ENCODE results near the gene ASB2. TPM values are rescaled to one million over a fixed set of nuclear protein-coding genes. Genes with fewer than 3 reads are reported as not detected.

Gene ASB2
- polyA plus RNA-seq, 3 donors, result 0.25 to 2.5 (median 1.4) TPM

- Mint-ChIP-seq H3K27ac (no peak overlapping the region), H3K9me3 (peaks cover 0 to 2% (median 0%) of the 10 kb centered on the region in 7 donors), H3K4me1 (peaks cover 7% of the 10 kb centered on the region), H3K36me3 (no peaks in the 10 kb centered on the region), H3K27me3 (ENCODE audit: low read depth in 3 of 3) (peaks cover 9 to 18% (median 15%) of the 10 kb centered on the region in 3 donors), H3K4me3 (no peak overlapping the region)
- 64% methylated on average over 9 of the region's 9 CpGs for WGBS (ENCODE audit: insufficient coverage)
- Histone ChIP-seq H3K4me3 (replicated peaks in 1 of 3; ENCODE audit: low read depth in 2 of 3, low read length in 3 of 3) (no peak overlapping the region), H3K27me3 (ENCODE audit: control insufficient read depth in 2 of 2, insufficient read depth in 2 of 2, low read length in 2 of 2) (no peaks in the 10 kb centered on the region), H3K79me2 (ENCODE audit: insufficient read depth, low read length) (no peaks in the 10 kb centered on the region), H3K4me2 (replicated peaks; ENCODE audit: extremely low read depth, low read length, poor library complexity, severe bottlenecking) (no peak overlapping the region), H3K4me1 (ENCODE audit: control insufficient read depth in 1 of 2, insufficient read depth in 2 of 2, low read length in 2 of 2) (no peaks in the 10 kb centered on the region), H4K20me1 (ENCODE audit: insufficient read depth, low read length) (no peaks in the 10 kb centered on the region), H2AFZ (ENCODE audit: insufficient read depth, low read depth, low read length, poor library complexity, severe bottlenecking) (no peak overlapping the region), H3K9me3 (replicated peaks in 1 of 2; ENCODE audit: control insufficient read depth in 1 of 2, insufficient read depth in 1 of 2, low read length in 2 of 2) (no peaks in the 10 kb centered on the region), H3K9ac (ENCODE audit: insufficient read depth, low read length, poor library complexity, severe bottlenecking) (no peak overlapping the region), H3K36me3 (replicated peaks in 1 of 2; ENCODE audit: control insufficient read depth in 1 of 2, insufficient read depth in 2 of 2, low read length in 2 of 2) (no peaks in the 10 kb centered on the region), H3K27ac (ENCODE audit: low read depth in 1 of 2, low read length in 2 of 2) (no peak overlapping the region)
- TF ChIP-seq, protein P1, sequence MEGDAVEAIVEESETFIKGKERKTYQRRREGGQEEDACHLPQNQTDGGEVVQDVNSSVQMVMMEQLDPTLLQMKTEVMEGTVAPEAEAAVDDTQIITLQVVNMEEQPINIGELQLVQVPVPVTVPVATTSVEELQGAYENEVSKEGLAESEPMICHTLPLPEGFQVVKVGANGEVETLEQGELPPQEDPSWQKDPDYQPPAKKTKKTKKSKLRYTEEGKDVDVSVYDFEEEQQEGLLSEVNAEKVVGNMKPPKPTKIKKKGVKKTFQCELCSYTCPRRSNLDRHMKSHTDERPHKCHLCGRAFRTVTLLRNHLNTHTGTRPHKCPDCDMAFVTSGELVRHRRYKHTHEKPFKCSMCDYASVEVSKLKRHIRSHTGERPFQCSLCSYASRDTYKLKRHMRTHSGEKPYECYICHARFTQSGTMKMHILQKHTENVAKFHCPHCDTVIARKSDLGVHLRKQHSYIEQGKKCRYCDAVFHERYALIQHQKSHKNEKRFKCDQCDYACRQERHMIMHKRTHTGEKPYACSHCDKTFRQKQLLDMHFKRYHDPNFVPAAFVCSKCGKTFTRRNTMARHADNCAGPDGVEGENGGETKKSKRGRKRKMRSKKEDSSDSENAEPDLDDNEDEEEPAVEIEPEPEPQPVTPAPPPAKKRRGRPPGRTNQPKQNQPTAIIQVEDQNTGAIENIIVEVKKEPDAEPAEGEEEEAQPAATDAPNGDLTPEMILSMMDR (IDR thresholded peaks at IDR 0.05), result no peak
- intact Hi-C loops (cut with micrococcal nuclease), result no loop called here
- DNase-seq, result no peak
Observed at GRCh38 chr14:93986955-93987354, 10.6 kb upstream of the ASB2 start.

GRCh38 chr14:93984987-93985410 lies 8.6 kb upstream of the ASB2 start:
- H3K4me1 Mint-ChIP-seq, result peaks cover 3% of the 10 kb centered on the region
- H2AFZ ChIP-seq (ENCODE audit: insufficient read depth, low read depth, low read length, poor library complexity, severe bottlenecking), result no peak overlapping the region
- no peak overlapping the region for H3K9ac ChIP-seq (ENCODE audit: insufficient read depth, low read length, poor library complexity, severe bottlenecking)
- no peaks in the 10 kb centered on the region for H4K20me1 ChIP-seq (ENCODE audit: insufficient read depth, low read length)
- DNase-seq, result peak in 1 of 3 donors; percentile 44
- H3K36me3 Mint-ChIP-seq, result no peaks in the 10 kb centered on the region
- intact Hi-C loops (cut with micrococcal nuclease), result no loop called here
- no peak overlapping the region for H3K27ac ChIP-seq (ENCODE audit: low read depth in 1 of 2, low read length in 2 of 2)
- no peaks in the 10 kb centered on the region for H3K27me3 ChIP-seq (ENCODE audit: control insufficient read depth in 2 of 2, insufficient read depth in 2 of 2, low read length in 2 of 2)
- TF ChIP-seq, protein P1 (IDR thresholded peaks at IDR 0.05), result peak; percentile 32
- 65% methylated on average over 6 of the region's 7 CpGs for WGBS (ENCODE audit: insufficient coverage)
- no peak overlapping the region for H3K27ac Mint-ChIP-seq
- H3K4me3 ChIP-seq (replicated peaks in 1 of 3; ENCODE audit: low read depth in 2 of 3, low read length in 3 of 3), result no peak overlapping the region
- peaks cover 6 to 11% (median 10%) of the 10 kb centered on the region in 3 donors for H3K27me3 Mint-ChIP-seq (ENCODE audit: low read depth in 3 of 3)
- peaks cover 0 to 2% (median 0%) of the 10 kb centered on the region in 7 donors for H3K9me3 Mint-ChIP-seq
- no peaks in the 10 kb centered on the region for H3K36me3 ChIP-seq (replicated peaks in 1 of 2; ENCODE audit: control insufficient read depth in 1 of 2, insufficient read depth in 2 of 2, low read length in 2 of 2)
- H3K4me1 ChIP-seq (ENCODE audit: control insufficient read depth in 1 of 2, insufficient read depth in 2 of 2, low read length in 2 of 2), result no peaks in the 10 kb centered on the region
- H3K79me2 ChIP-seq (ENCODE audit: insufficient read depth, low read length), result no peaks in the 10 kb centered on the region
- H3K9me3 ChIP-seq (replicated peaks in 1 of 2; ENCODE audit: control insufficient read depth in 1 of 2, insufficient read depth in 1 of 2, low read length in 2 of 2), result no peaks in the 10 kb centered on the region
- H3K4me3 Mint-ChIP-seq, result no peak overlapping the region
- H3K4me2 ChIP-seq (replicated peaks; ENCODE audit: extremely low read depth, low read length, poor library complexity, severe bottlenecking), result no peak overlapping the region
